ENCODE results near the gene KRT40.

DNA sequence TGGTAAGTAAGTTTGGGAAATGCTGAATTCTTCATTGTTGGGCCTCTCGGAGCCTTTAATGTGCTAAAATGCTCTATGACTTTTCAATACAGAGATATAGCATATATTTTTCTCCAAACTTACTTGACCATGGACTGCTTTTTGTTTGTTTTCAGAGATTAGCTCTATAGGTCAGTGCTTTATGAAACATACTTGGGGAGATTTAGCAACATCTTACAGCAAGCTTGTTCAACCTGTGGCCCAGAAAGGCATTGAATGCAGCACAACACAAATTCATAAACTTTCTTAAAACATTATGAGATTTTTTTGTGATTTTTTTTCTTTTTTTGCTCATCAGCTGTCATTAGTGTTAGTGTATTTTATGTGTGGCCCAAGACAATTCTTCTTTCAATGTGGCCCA is 25.8 kb upstream of the KRT40 start:
- TF ChIP-seq, protein P1, sequence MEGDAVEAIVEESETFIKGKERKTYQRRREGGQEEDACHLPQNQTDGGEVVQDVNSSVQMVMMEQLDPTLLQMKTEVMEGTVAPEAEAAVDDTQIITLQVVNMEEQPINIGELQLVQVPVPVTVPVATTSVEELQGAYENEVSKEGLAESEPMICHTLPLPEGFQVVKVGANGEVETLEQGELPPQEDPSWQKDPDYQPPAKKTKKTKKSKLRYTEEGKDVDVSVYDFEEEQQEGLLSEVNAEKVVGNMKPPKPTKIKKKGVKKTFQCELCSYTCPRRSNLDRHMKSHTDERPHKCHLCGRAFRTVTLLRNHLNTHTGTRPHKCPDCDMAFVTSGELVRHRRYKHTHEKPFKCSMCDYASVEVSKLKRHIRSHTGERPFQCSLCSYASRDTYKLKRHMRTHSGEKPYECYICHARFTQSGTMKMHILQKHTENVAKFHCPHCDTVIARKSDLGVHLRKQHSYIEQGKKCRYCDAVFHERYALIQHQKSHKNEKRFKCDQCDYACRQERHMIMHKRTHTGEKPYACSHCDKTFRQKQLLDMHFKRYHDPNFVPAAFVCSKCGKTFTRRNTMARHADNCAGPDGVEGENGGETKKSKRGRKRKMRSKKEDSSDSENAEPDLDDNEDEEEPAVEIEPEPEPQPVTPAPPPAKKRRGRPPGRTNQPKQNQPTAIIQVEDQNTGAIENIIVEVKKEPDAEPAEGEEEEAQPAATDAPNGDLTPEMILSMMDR (IDR thresholded peaks at IDR 0.05; ENCODE audit: insufficient read depth, low read length) = no peak
- no peak for TF ChIP-seq POLR2AphosphoS5 (IDR thresholded peaks at IDR 0.05; ENCODE audit: low read depth)
- TF ChIP-seq, protein P2, sequence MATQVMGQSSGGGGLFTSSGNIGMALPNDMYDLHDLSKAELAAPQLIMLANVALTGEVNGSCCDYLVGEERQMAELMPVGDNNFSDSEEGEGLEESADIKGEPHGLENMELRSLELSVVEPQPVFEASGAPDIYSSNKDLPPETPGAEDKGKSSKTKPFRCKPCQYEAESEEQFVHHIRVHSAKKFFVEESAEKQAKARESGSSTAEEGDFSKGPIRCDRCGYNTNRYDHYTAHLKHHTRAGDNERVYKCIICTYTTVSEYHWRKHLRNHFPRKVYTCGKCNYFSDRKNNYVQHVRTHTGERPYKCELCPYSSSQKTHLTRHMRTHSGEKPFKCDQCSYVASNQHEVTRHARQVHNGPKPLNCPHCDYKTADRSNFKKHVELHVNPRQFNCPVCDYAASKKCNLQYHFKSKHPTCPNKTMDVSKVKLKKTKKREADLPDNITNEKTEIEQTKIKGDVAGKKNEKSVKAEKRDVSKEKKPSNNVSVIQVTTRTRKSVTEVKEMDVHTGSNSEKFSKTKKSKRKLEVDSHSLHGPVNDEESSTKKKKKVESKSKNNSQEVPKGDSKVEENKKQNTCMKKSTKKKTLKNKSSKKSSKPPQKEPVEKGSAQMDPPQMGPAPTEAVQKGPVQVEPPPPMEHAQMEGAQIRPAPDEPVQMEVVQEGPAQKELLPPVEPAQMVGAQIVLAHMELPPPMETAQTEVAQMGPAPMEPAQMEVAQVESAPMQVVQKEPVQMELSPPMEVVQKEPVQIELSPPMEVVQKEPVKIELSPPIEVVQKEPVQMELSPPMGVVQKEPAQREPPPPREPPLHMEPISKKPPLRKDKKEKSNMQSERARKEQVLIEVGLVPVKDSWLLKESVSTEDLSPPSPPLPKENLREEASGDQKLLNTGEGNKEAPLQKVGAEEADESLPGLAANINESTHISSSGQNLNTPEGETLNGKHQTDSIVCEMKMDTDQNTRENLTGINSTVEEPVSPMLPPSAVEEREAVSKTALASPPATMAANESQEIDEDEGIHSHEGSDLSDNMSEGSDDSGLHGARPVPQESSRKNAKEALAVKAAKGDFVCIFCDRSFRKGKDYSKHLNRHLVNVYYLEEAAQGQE (IDR thresholded peaks at IDR 0.05; ENCODE audit: insufficient replicate concordance, low read depth) = no peak

Data from HL-60 (cell line).